Measurements from ENCODE around the gene RERG. TPM values are rescaled to one million over a fixed set of nuclear protein-coding genes. Genes with fewer than 3 reads are reported as not detected.

Gene RERG
- total and polyA plus RNA-seq, 2 donors (not counting 3 experiments of a cell fraction or from before 2014, with no cell fraction given) = not detected

DNA sequence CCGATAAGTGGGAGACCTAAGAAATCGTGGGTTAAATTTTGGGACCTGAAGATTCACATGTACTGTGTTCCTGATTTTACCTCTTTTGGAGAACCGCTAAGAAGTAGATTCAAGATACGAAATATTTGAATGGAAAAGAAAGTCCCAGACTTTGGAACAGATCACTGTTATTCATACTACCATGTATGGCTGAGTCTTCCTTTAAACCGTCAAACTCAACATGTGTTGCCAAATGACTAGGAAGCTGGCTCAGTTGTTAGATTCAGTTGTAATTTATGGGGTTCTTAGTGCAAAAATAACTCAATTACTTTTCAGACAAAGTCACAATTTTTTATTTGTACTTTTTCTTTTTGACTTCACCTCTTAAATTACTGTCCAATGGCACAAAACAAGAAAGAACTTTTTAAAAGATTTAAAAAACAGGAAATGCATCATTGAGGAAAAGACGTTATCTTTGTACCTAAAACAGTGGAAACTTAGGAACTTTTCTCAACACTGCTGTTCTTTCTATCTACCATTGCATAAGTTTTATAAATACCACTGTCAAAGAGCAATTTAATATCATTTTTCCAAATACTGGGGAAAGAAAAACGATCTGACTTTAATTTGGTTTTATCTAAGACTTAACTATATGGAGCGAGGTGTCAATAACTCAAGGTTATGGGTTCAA lies 15.7 kb downstream of the RERG start:
- Histone ChIP-seq H2AFZ (ENCODE audit: low read depth, low read length) (no peak overlapping the region), H3K4me2 (ENCODE audit: insufficient read depth, low read length) (no peak overlapping the region), H3K4me1 (ENCODE audit: control insufficient read depth, extremely low read depth, insufficient read depth, low read length) (no peaks in the 10 kb centered on the region), H3K27me3 (ENCODE audit: control insufficient read depth in 2 of 2, insufficient read depth in 2 of 2, low read length in 2 of 2) (no peaks in the 10 kb centered on the region), H3K27ac (ENCODE audit: insufficient read depth, low read depth, low read length) (no peak overlapping the region), H3K36me3 (ENCODE audit: control insufficient read depth in 2 of 2, extremely low read depth in 1 of 2, insufficient read depth in 2 of 2, low read length in 2 of 2) (no peaks in the 10 kb centered on the region), H4K20me1 (replicated peaks; ENCODE audit: control insufficient read depth, extremely low read depth, insufficient read depth, low read length) (no peaks in the 10 kb centered on the region), H3K9ac (replicated peaks; ENCODE audit: extremely low read depth, insufficient read depth, low read length) (no peak overlapping the region), H3K79me2 (ENCODE audit: control insufficient read depth, insufficient read depth, low read length) (no peaks in the 10 kb centered on the region), H3K9me3 (replicated peaks; ENCODE audit: control insufficient read depth, insufficient read depth, low read length) (no peaks in the 10 kb centered on the region), H3K4me3 (replicated peaks in 1 of 3; ENCODE audit: insufficient read depth in 1 of 3, low read depth in 1 of 3, low read length in 3 of 3) (no peak overlapping the region), H3K9me1 (replicated peaks; ENCODE audit: control insufficient read depth, extremely low read depth, insufficient read depth, low read length) (no peaks in the 10 kb centered on the region)
- dilution Hi-C loops (cut with MboI; ENCODE audit: extremely low pct_ligation_motif_present, low sequenced_read_pairs) = no loop called here
- no peak for FAIRE-seq
- DNase-seq (ENCODE audit: low read depth, low spot score) = peak; percentile 63
- ChIA-PET CTCF (interaction anchor here (1.3 to 3.7 kb wide), 2 partner anchors 15 to 22 kb away, joined by 4 to 34 read pairs; partner anchors contain the start of gene RERG), POLR2A (no interaction called here)
- TF ChIP-seq JUN (IDR thresholded peaks at IDR 0.05; ENCODE audit: borderline replicate concordance, insufficient read depth, insufficient read length, low read depth) = peak; percentile 31
- no peak for TF ChIP-seq GATA2 (IDR thresholded peaks at IDR 0.05; ENCODE audit: insufficient read depth, insufficient read length, low read depth, low read length)
- TF ChIP-seq CTCF (IDR thresholded peaks at IDR 0.05; ENCODE audit: extremely low read depth in 1 of 2, insufficient read depth in 1 of 2, low read depth in 1 of 2, low read length in 2 of 2) = no peak
- no peak for TF ChIP-seq FOS (IDR thresholded peaks at IDR 0.05; ENCODE audit: borderline replicate concordance, insufficient read depth, low read length)
- TF ChIP-seq POLR2A (IDR thresholded peaks at IDR 0.05; ENCODE audit: low read depth, low read length) = no peak
- no peak for TF ChIP-seq POLR2AphosphoS5 (IDR thresholded peaks at IDR 0.05; ENCODE audit: insufficient read depth, low read depth, low read length)
- BruUV-seq (replicated peaks) = no TSS peak
- intact Hi-C loops (cut with micrococcal nuclease) = no loop called here
